ENCODE results near the gene BCAS1. TPM values are rescaled to one million over a fixed set of nuclear protein-coding genes. Genes with fewer than 3 reads are reported as not detected.

The BCAS1 gene
- total and polyA plus RNA-seq, 2 donors (not counting 3 experiments of a cell fraction or from before 2014, with no cell fraction given): not detected

GRCh38 chr20:53970232-53970631, 100.2 kb downstream of the BCAS1 start:
- Histone ChIP-seq H3K9me1 (replicated peaks; ENCODE audit: control insufficient read depth, extremely low read depth, insufficient read depth, low read length) (no peaks in the 10 kb centered on the region), H3K9ac (replicated peaks; ENCODE audit: extremely low read depth, insufficient read depth, low read length) (no peak overlapping the region), H3K9me3 (replicated peaks; ENCODE audit: control insufficient read depth, insufficient read depth, low read length) (no peaks in the 10 kb centered on the region), H3K27me3 (ENCODE audit: control insufficient read depth in 2 of 2, insufficient read depth in 2 of 2, low read length in 2 of 2) (no peaks in the 10 kb centered on the region), H3K36me3 (ENCODE audit: control insufficient read depth in 2 of 2, extremely low read depth in 1 of 2, insufficient read depth in 2 of 2, low read length in 2 of 2) (no peaks in the 10 kb centered on the region), H3K27ac (ENCODE audit: insufficient read depth, low read depth, low read length) (no peak overlapping the region), H3K79me2 (ENCODE audit: control insufficient read depth, insufficient read depth, low read length) (no peaks in the 10 kb centered on the region), H3K4me2 (ENCODE audit: insufficient read depth, low read length) (no peak overlapping the region), H3K4me1 (ENCODE audit: control insufficient read depth, extremely low read depth, insufficient read depth, low read length) (no peaks in the 10 kb centered on the region), H2AFZ (ENCODE audit: low read depth, low read length) (no peak overlapping the region), H3K4me3 (replicated peaks in 1 of 3; ENCODE audit: insufficient read depth in 1 of 3, low read depth in 1 of 3, low read length in 3 of 3) (no peak overlapping the region), H4K20me1 (replicated peaks; ENCODE audit: control insufficient read depth, extremely low read depth, insufficient read depth, low read length) (no peaks in the 10 kb centered on the region)
- no peak for DNase-seq (ENCODE audit: low read depth, low spot score)
- ChIA-PET CTCF (no interaction called here), POLR2A (no interaction called here)
- intact Hi-C loops (cut with micrococcal nuclease): no loop called here
- dilution Hi-C loops (cut with MboI; ENCODE audit: extremely low pct_ligation_motif_present, low sequenced_read_pairs): no loop called here
- TF ChIP-seq JUN (IDR thresholded peaks at IDR 0.05; ENCODE audit: borderline replicate concordance, insufficient read depth, insufficient read length, low read depth) (no peak), POLR2AphosphoS5 (IDR thresholded peaks at IDR 0.05; ENCODE audit: insufficient read depth, low read depth, low read length) (no peak), FOS (IDR thresholded peaks at IDR 0.05; ENCODE audit: borderline replicate concordance, insufficient read depth, low read length) (no peak), EZH2 (IDR thresholded peaks at IDR 0.05; ENCODE audit: borderline replicate concordance, low read depth, low read length, severe bottlenecking) (no peak), GATA2 (IDR thresholded peaks at IDR 0.05; ENCODE audit: insufficient read depth, insufficient read length, low read depth, low read length) (no peak), CTCF (IDR thresholded peaks at IDR 0.05; ENCODE audit: extremely low read depth in 1 of 2, insufficient read depth in 1 of 2, low read depth in 1 of 2, low read length in 2 of 2) (no peak)
- FAIRE-seq: no peak
- no TSS peak for BruUV-seq (replicated peaks)

- Histone ChIP-seq H3K9ac (replicated peaks; ENCODE audit: extremely low read depth, insufficient read depth, low read length) (no peak overlapping the region), H3K36me3 (ENCODE audit: control insufficient read depth in 2 of 2, extremely low read depth in 1 of 2, insufficient read depth in 2 of 2, low read length in 2 of 2) (no peaks in the 10 kb centered on the region), H3K27me3 (ENCODE audit: control insufficient read depth in 2 of 2, insufficient read depth in 2 of 2, low read length in 2 of 2) (no peaks in the 10 kb centered on the region), H3K9me3 (replicated peaks; ENCODE audit: control insufficient read depth, insufficient read depth, low read length) (no peaks in the 10 kb centered on the region), H4K20me1 (replicated peaks; ENCODE audit: control insufficient read depth, extremely low read depth, insufficient read depth, low read length) (no peaks in the 10 kb centered on the region), H3K27ac (ENCODE audit: insufficient read depth, low read depth, low read length) (no peak overlapping the region), H3K4me1 (ENCODE audit: control insufficient read depth, extremely low read depth, insufficient read depth, low read length) (no peaks in the 10 kb centered on the region), H3K79me2 (ENCODE audit: control insufficient read depth, insufficient read depth, low read length) (no peaks in the 10 kb centered on the region), H3K4me2 (ENCODE audit: insufficient read depth, low read length) (no peak overlapping the region), H3K9me1 (replicated peaks; ENCODE audit: control insufficient read depth, extremely low read depth, insufficient read depth, low read length) (no peaks in the 10 kb centered on the region), H2AFZ (ENCODE audit: low read depth, low read length) (no peak overlapping the region), H3K4me3 (replicated peaks in 1 of 3; ENCODE audit: insufficient read depth in 1 of 3, low read depth in 1 of 3, low read length in 3 of 3) (no peak overlapping the region)
- TF ChIP-seq CTCF (IDR thresholded peaks at IDR 0.05; ENCODE audit: extremely low read depth in 1 of 2, insufficient read depth in 1 of 2, low read depth in 1 of 2, low read length in 2 of 2) (no peak), MAX (IDR thresholded peaks at IDR 0.05; ENCODE audit: insufficient read depth, insufficient read length) (no peak), EZH2 (IDR thresholded peaks at IDR 0.05; ENCODE audit: borderline replicate concordance, low read depth, low read length, severe bottlenecking) (no peak), GATA2 (IDR thresholded peaks at IDR 0.05; ENCODE audit: insufficient read depth, insufficient read length, low read depth, low read length) (no peak), FOS (IDR thresholded peaks at IDR 0.05; ENCODE audit: borderline replicate concordance, insufficient read depth, low read length) (no peak), POLR2A (IDR thresholded peaks at IDR 0.05; ENCODE audit: low read depth, low read length) (no peak), POLR2AphosphoS5 (IDR thresholded peaks at IDR 0.05; ENCODE audit: insufficient read depth, low read depth, low read length) (no peak), JUN (IDR thresholded peaks at IDR 0.05; ENCODE audit: borderline replicate concordance, insufficient read depth, insufficient read length, low read depth) (no peak)
- dilution Hi-C loops (cut with MboI; ENCODE audit: extremely low pct_ligation_motif_present, low sequenced_read_pairs) (no loop called here), intact Hi-C loops (cut with micrococcal nuclease) (no loop called here)
- BruUV-seq (replicated peaks): no TSS peak
- no peak for DNase-seq (ENCODE audit: low read depth, low spot score)
- POLR2A ChIA-PET: no interaction called here
- CTCF ChIA-PET: no interaction called here
- FAIRE-seq: no peak
Measured at GRCh38 chr20:53967527-53967926, 102.9 kb downstream of the BCAS1 start.
